RWPE1 (cell line): ENCODE results near the gene TBL1Y.

Experiments used
- CTCF ChIA-PET: fragments of 350-600 bp; sonication (Branson Sonifier 250); formaldehyde crosslinking; extraction: SDS; loops from one replicate; lab custom pipeline; 2021; lab: Yijun Ruan, JAX
- POLR2A ChIA-PET: fragments of 400-600 bp; formaldehyde crosslinking; extraction: SDS; loops from one replicate; lab custom pipeline; 2020; ENCODE audit warnings: antibody characterized with exemption; ENCODE audit not compliant: low non-redundant PET; lab: Yijun Ruan, JAX
- DNase-seq: peaks from one replicate; pipeline ENCODE4 v3.0.0; 2012; ENCODE audit warnings: low spot score
- H3K27ac ChIP-seq: fragments of 450-650 bp; 2 replicates; pipeline ENCODE4 v1.5.1; 2017
- CTCF ChIP-seq: fragments of 450-650 bp; conservative IDR thresholded peaks from 2 replicates; pipeline ENCODE4 v1.5.1; 2017; ENCODE audit warnings: low read depth, mild to moderate bottlenecking

The TBL1Y gene

GRCh38 chrY:6931779-6932396 is 21.4 kb downstream of the TBL1Y start:
- no peak for TF ChIP-seq CTCF
- H3K27ac ChIP-seq, result no peak overlapping the region
- DNase-seq, result no peak
- CTCF ChIA-PET, result no interaction called here
- POLR2A ChIA-PET, result no interaction called here

- DNase-seq, result no peak
- H3K27ac ChIP-seq, result no peak overlapping the region
- POLR2A ChIA-PET, result no interaction called here
- CTCF ChIA-PET, result no interaction called here
- TF ChIP-seq CTCF, result no peak
These were observed 25.0 kb downstream of the TBL1Y start for GRCh38 chrY:6935497-6935896.

GRCh38 chrY:6947695-6948094 is 37.2 kb downstream of the TBL1Y start:
- POLR2A ChIA-PET, result no interaction called here
- no peak for TF ChIP-seq CTCF
- peak; percentile 0 for DNase-seq
- no peak overlapping the region for H3K27ac ChIP-seq
- CTCF ChIA-PET, result no interaction called here

- ChIA-PET POLR2A (no interaction called here), CTCF (no interaction called here)
- no peak for TF ChIP-seq CTCF
- no peak for DNase-seq
- no peak overlapping the region for H3K27ac ChIP-seq
These were observed 37.9 kb downstream of the TBL1Y start for GRCh38 chrY:6948378-6948777.

- CTCF ChIA-PET, result no interaction called here
- TF ChIP-seq CTCF, result no peak
- H3K27ac ChIP-seq, result no peak overlapping the region
- POLR2A ChIA-PET, result no interaction called here
- peak; percentile 0 for DNase-seq
These were observed 39.5 kb downstream of the TBL1Y start for GRCh38 chrY:6949947-6950346.

GRCh38 chrY:6964732-6965131 is 54.2 kb downstream of the TBL1Y start:
- CTCF ChIA-PET, result interaction anchor here (0.6 to 0.7 kb wide), 2 partner anchors 9 to 683 kb away, joined by 4 to 5 read pairs; no protein-coding TSS in a partner anchor
- H3K27ac ChIP-seq, result no peak overlapping the region
- peak; percentile 1 for DNase-seq
- POLR2A ChIA-PET, result no interaction called here
- no peak for TF ChIP-seq CTCF
